Neural cell (in vitro differentiated cells): Measurements from ENCODE around the gene DTHD1. TPM values are rescaled to one million over a fixed set of nuclear protein-coding genes. Genes with fewer than 3 reads are reported as not detected.

Source experiments
- H2AFZ ChIP-seq: fragments of 200-600, 300-800 bp; sonication (generic), shearing (Covaris generic); 2 replicates; pipeline ENCODE4 v1.6.0; 2014; ENCODE audit warnings: low read depth, mild to moderate bottlenecking, antibody characterized with exemption, low read length, moderate library complexity
- H3F3A ChIP-seq: fragments of 200-600 bp; shearing (Covaris generic); 2 replicates; pipeline ENCODE4 v1.6.1; 2016; ENCODE audit warnings: mild to moderate bottlenecking, moderate library complexity, mixed read lengths, antibody characterized with exemption, low read length; ENCODE audit not compliant: insufficient read depth, poor library complexity, severe bottlenecking
- H3K27ac ChIP-seq: fragments of 200-600, 300-800 bp; sonication (generic), shearing (Covaris generic); 2 replicates; pipeline ENCODE4 v1.5.1; 2014; ENCODE audit warnings: mild to moderate bottlenecking, low read length, moderate library complexity
- H3K27me3 ChIP-seq: fragments of 300-800, 200-600 bp; sonication (generic), shearing (Covaris generic); 2 replicates; pipeline ENCODE4 v1.6.0; 2014; ENCODE audit warnings: mild to moderate bottlenecking, low read depth, low read length, moderate library complexity; ENCODE audit not compliant: insufficient read depth
- H3K36me3 ChIP-seq: fragments of 300-800, 200-600 bp; sonication (generic), shearing (Covaris generic); 2 replicates; pipeline ENCODE4 v1.5.1; 2014; ENCODE audit warnings: mild to moderate bottlenecking, antibody characterized with exemption, low read length, moderate library complexity; ENCODE audit not compliant: insufficient read depth
- H3K4me2 ChIP-seq: fragments of 300-800, 200-600 bp; sonication (generic), shearing (Covaris generic); 2 replicates; pipeline ENCODE4 v1.6.0; 2014; ENCODE audit warnings: mild to moderate bottlenecking, low read length
- H3K4me3 ChIP-seq: fragments of 300-800, 200-600 bp; sonication (generic), shearing (Covaris generic); 2 replicates; pipeline ENCODE4 v1.5.1; 2014; ENCODE audit warnings: mild to moderate bottlenecking, low read length, moderate library complexity
- H3K79me2 ChIP-seq: fragments of 200-600 bp; shearing (Covaris generic); replicated peaks from 2 replicates; pipeline ENCODE4 v1.6.0; 2014; ENCODE audit warnings: mild to moderate bottlenecking, low read length, moderate library complexity; ENCODE audit not compliant: insufficient read depth
- H3K9ac ChIP-seq: fragments of 300-800, 200-600 bp; sonication (generic), shearing (Covaris generic); 2 replicates; pipeline ENCODE4 v1.6.1; 2016; ENCODE audit warnings: mild to moderate bottlenecking, low read length, mixed read lengths
- H3K9me2 ChIP-seq: fragments of 200-600 bp; shearing (Covaris generic); 2 replicates; pipeline ENCODE4 v1.6.1; 2016; ENCODE audit warnings: mild to moderate bottlenecking, low read length, mixed read lengths; ENCODE audit not compliant: insufficient read depth
- H3K9me3 ChIP-seq: fragments of 200-600, 300-800 bp; sonication (generic), shearing (Covaris generic); 2 replicates; pipeline ENCODE4 v1.6.1; 2016; ENCODE audit warnings: mild to moderate bottlenecking, mixed run types, low read length, moderate library complexity, mixed read lengths
- H4K20me1 ChIP-seq: fragments of 200-600 bp; shearing (Covaris generic); 2 replicates; pipeline ENCODE4 v1.6.1; 2016; ENCODE audit warnings: mild to moderate bottlenecking, mixed run types; ENCODE audit not compliant: insufficient read depth
- EP300 ChIP-seq: fragments of 450-650 bp; conservative IDR thresholded peaks from 2 replicates; pipeline ENCODE4 v1.6.1; 2014; ENCODE audit warnings: antibody characterized with exemption, mild to moderate bottlenecking, moderate library complexity; ENCODE audit not compliant: poor library complexity, severe bottlenecking
- EZH2 ChIP-seq: fragments of 200-600, 300-800 bp; shearing (Covaris generic), sonication (generic); IDR thresholded peaks from 2 replicates; pipeline ENCODE4 v1.6.1; 2014; ENCODE audit warnings: antibody characterized with exemption, low read length, borderline replicate concordance, mild to moderate bottlenecking; ENCODE audit not compliant: insufficient read depth, poor library complexity, severe bottlenecking
- MXI1 ChIP-seq: fragments of 450-650 bp; conservative IDR thresholded peaks from 2 replicates; pipeline ENCODE4 v1.6.1; 2014; ENCODE audit warnings: antibody characterized with exemption, mild to moderate bottlenecking; ENCODE audit not compliant: poor library complexity, severe bottlenecking
- POLR2AphosphoS5 ChIP-seq: IDR thresholded peaks from 2 replicates; pipeline ENCODE4 v1.6.1; 2012
- RAD21 ChIP-seq: fragments of 450-650 bp; conservative IDR thresholded peaks from 2 replicates; pipeline ENCODE4 v1.6.1; 2014; ENCODE audit warnings: antibody characterized with exemption, mild to moderate bottlenecking, moderate library complexity
- SMC3 ChIP-seq: fragments of 450-650 bp; conservative IDR thresholded peaks from 2 replicates; pipeline ENCODE4 v1.6.1; 2014; ENCODE audit warnings: antibody characterized with exemption, mild to moderate bottlenecking, moderate library complexity; ENCODE audit not compliant: poor library complexity
- TAF1 ChIP-seq: IDR thresholded peaks from 2 replicates; pipeline ENCODE4 v1.6.1; 2012; ENCODE audit warnings: low read depth
- polyA plus RNA-seq: library from polyadenylated mRNA; depleted of rRNA; stranded (reverse); fragments of >200 nt; gene quantifications from 2 replicates; pipeline ENCODE4 v1.2.3, GENCODE V29; 2014
- TF ChIP-seq, protein P1 (sequence below): IDR thresholded peaks from 2 replicates; pipeline ENCODE4 v1.6.1; 2012; ENCODE audit warnings: borderline replicate concordance
- TF ChIP-seq, protein P2 (sequence below): fragments of 450-650 bp; IDR thresholded peaks from 2 replicates; pipeline ENCODE4 v1.5.1; 2014; ENCODE audit warnings: antibody characterized with exemption, mild to moderate bottlenecking, moderate library complexity; ENCODE audit not compliant: poor library complexity, severe bottlenecking

DTHD1 gene
- polyA plus RNA-seq, 1 donor from 2014 or later: not detected

- Histone ChIP-seq H3K36me3 (no peaks in the 10 kb centered on the region), H2AFZ (no peak overlapping the region), H3K27me3 (no peaks in the 10 kb centered on the region), H3K9ac (no peak overlapping the region), H3K4me3 (no peak overlapping the region), H3K9me2 (no peaks in the 10 kb centered on the region), H3K4me2 (no peak overlapping the region), H4K20me1 (no peaks in the 10 kb centered on the region), H3F3A (no peaks in the 10 kb centered on the region), H3K27ac (no peak overlapping the region), H3K79me2 (no peaks in the 10 kb centered on the region), H3K9me3 (no peaks in the 10 kb centered on the region)
- no peak for TF ChIP-seq EZH2
- TF ChIP-seq, protein P1, sequence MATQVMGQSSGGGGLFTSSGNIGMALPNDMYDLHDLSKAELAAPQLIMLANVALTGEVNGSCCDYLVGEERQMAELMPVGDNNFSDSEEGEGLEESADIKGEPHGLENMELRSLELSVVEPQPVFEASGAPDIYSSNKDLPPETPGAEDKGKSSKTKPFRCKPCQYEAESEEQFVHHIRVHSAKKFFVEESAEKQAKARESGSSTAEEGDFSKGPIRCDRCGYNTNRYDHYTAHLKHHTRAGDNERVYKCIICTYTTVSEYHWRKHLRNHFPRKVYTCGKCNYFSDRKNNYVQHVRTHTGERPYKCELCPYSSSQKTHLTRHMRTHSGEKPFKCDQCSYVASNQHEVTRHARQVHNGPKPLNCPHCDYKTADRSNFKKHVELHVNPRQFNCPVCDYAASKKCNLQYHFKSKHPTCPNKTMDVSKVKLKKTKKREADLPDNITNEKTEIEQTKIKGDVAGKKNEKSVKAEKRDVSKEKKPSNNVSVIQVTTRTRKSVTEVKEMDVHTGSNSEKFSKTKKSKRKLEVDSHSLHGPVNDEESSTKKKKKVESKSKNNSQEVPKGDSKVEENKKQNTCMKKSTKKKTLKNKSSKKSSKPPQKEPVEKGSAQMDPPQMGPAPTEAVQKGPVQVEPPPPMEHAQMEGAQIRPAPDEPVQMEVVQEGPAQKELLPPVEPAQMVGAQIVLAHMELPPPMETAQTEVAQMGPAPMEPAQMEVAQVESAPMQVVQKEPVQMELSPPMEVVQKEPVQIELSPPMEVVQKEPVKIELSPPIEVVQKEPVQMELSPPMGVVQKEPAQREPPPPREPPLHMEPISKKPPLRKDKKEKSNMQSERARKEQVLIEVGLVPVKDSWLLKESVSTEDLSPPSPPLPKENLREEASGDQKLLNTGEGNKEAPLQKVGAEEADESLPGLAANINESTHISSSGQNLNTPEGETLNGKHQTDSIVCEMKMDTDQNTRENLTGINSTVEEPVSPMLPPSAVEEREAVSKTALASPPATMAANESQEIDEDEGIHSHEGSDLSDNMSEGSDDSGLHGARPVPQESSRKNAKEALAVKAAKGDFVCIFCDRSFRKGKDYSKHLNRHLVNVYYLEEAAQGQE: no peak
- no peak for TF ChIP-seq SMC3
- no peak for TF ChIP-seq MXI1
These were observed 28.8 kb downstream of the DTHD1 start for GRCh38 chr4:36310216-36310615.

GRCh38 chr4:36310793-36311192 is 29.4 kb downstream of the DTHD1 start:
- no peaks in the 10 kb centered on the region for H3K9me3 ChIP-seq
- no peaks in the 10 kb centered on the region for H3F3A ChIP-seq
- H3K4me2 ChIP-seq: no peak overlapping the region
- no peaks in the 10 kb centered on the region for H3K36me3 ChIP-seq
- no peaks in the 10 kb centered on the region for H4K20me1 ChIP-seq
- H2AFZ ChIP-seq: no peak overlapping the region
- no peaks in the 10 kb centered on the region for H3K9me2 ChIP-seq
- no peaks in the 10 kb centered on the region for H3K27me3 ChIP-seq
- no peak overlapping the region for H3K27ac ChIP-seq
- no peak overlapping the region for H3K9ac ChIP-seq
- H3K79me2 ChIP-seq: no peaks in the 10 kb centered on the region
- no peak overlapping the region for H3K4me3 ChIP-seq
- TF ChIP-seq, protein P1: no peak
- TF ChIP-seq EP300 (no peak), EZH2 (no peak), RAD21 (no peak), SMC3 (no peak), TAF1 (no peak), MXI1 (no peak), POLR2AphosphoS5 (no peak)
- TF ChIP-seq, protein P2, sequence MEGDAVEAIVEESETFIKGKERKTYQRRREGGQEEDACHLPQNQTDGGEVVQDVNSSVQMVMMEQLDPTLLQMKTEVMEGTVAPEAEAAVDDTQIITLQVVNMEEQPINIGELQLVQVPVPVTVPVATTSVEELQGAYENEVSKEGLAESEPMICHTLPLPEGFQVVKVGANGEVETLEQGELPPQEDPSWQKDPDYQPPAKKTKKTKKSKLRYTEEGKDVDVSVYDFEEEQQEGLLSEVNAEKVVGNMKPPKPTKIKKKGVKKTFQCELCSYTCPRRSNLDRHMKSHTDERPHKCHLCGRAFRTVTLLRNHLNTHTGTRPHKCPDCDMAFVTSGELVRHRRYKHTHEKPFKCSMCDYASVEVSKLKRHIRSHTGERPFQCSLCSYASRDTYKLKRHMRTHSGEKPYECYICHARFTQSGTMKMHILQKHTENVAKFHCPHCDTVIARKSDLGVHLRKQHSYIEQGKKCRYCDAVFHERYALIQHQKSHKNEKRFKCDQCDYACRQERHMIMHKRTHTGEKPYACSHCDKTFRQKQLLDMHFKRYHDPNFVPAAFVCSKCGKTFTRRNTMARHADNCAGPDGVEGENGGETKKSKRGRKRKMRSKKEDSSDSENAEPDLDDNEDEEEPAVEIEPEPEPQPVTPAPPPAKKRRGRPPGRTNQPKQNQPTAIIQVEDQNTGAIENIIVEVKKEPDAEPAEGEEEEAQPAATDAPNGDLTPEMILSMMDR: no peak
